Motor neuron (in vitro differentiated cells): Measurements from ENCODE around the gene CEPT1. TPM values are rescaled to one million over a fixed set of nuclear protein-coding genes. Genes with fewer than 3 reads are reported as not detected.

Experiments used
- ATAC-seq, 8 experiments: fragments of 200-7000 bp; cut with Tn5 transposase; replicated peaks in 6 of 8; 2 replicates each; pipeline ENCODE4 v1.8.0; 2021; ENCODE audit warnings: mild to moderate bottlenecking in 8 of 8, moderate library complexity in 8 of 8
- H3K27ac ChIP-seq, 2 donors: fragments of 250-450 bp; sonication (Bioruptor Pico); 2 replicates each; pipeline ENCODE4 v1.9.0; 2021; ENCODE audit warnings: antibody characterized with exemption in 2 of 2, mild to moderate bottlenecking in 2 of 2, moderate library complexity in 1 of 2
- H3K4me1 ChIP-seq, 2 donors: fragments of 250-450 bp; sonication (Bioruptor Pico); replicated peaks in 1 of 2; 2 replicates each; pipeline ENCODE4 v1.6.1; 2021; ENCODE audit warnings: antibody characterized with exemption in 2 of 2, mild to moderate bottlenecking in 2 of 2, moderate library complexity in 1 of 2
- H3K4me3 ChIP-seq, 5 donors: fragments of 250-450 bp; sonication (Bioruptor Pico); 2 replicates each; pipeline ENCODE4 v1.9.0; 2021; ENCODE audit warnings: antibody characterized with exemption in 5 of 5, mild to moderate bottlenecking in 5 of 5, moderate library complexity in 4 of 5
- WGBS, 10 experiments: fragments of 450-650 bp; shearing (Covaris generic); methylation state at CpG; one replicate each; pipeline ENCODE4 v1.0.0; 2022; 5-methylcytosine and 5-hydroxymethylcytosine counted together
- in situ Hi-C, 9 experiments: fragments of 400-800 bp; cut with MboI; loops; one replicate each; pipeline ENCODE4 v1.15.0; 2021; ENCODE audit warnings: low sequenced_read_pairs in 9 of 9, low pct_unique_long_range_greater_than_20kb in 2 of 9; ENCODE audit not compliant: unreplicated experiment in 9 of 9
- total RNA-seq, 8 experiments: library from RNA; unstranded; fragments of 300-600 nt; gene quantifications; 2 replicates each; pipeline versions ENCODE4 v1.2.3 to v1.2.4, GENCODE V29; 2022

Gene CEPT1
- total RNA-seq, 8 experiments from 2014 or later, result 18.7 to 48.5 (median 28.6) TPM

GRCh38 chr1:111190931-111191451 is 51.0 kb downstream of the CEPT1 start:
- peak in 3 of 8 experiments; percentile 9 to 23 (median 10) for ATAC-seq
- in situ Hi-C loops, result no loop called here
- 0 to 100% (median 89%) methylated on average over 1 to 2 of the region's 2 CpGs; no CpG with 5 or more reads in 2 of the 10 experiments for WGBS, 10 experiments
- Histone ChIP-seq H3K4me3 (no peak overlapping the region), H3K4me1 (no peaks in the 10 kb centered on the region), H3K27ac (no peak overlapping the region)

- H3K27ac ChIP-seq, result no peak overlapping the region
- H3K4me3 ChIP-seq, result no peak overlapping the region
- in situ Hi-C loops, result no loop called here
- 0 to 100% (median 76%) methylated on average over 1 to 3 of the region's 3 CpGs; no CpG with 5 or more reads in 1 of the 10 experiments for WGBS, 10 experiments
- no peaks in the 10 kb centered on the region for H3K4me1 ChIP-seq
- peak in 3 of 8 experiments; percentile 61 to 82 (median 65) for ATAC-seq
Observed at GRCh38 chr1:111191496-111191895, 51.5 kb downstream of the CEPT1 start.

- ATAC-seq, result no peak
- Histone ChIP-seq H3K4me3 (no peak overlapping the region), H3K4me1 (no peaks in the 10 kb centered on the region), H3K27ac (no peak overlapping the region)
- in situ Hi-C loops, result no loop called here
- WGBS, 10 experiments, result 20 to 100% (median 90%) methylated on average over 1 to 3 of the region's 5 CpGs; no CpG with 5 or more reads in 5 of the 10 experiments
Observed at GRCh38 chr1:111192074-111192473, 52.1 kb downstream of the CEPT1 start.

- Histone ChIP-seq H3K4me1 (no peaks in the 10 kb centered on the region), H3K27ac (no peak overlapping the region), H3K4me3 (no peak overlapping the region)
- ATAC-seq, result peak in 3 of 8 experiments; percentile 11 to 58 (median 51)
- in situ Hi-C loops, result no loop called here
- 0 to 70% (median 54%) methylated on average over 1 to 9 of the region's 10 CpGs; no CpG with 5 or more reads in 2 of the 10 experiments for WGBS, 10 experiments
Observed at GRCh38 chr1:111192658-111193519, 52.9 kb downstream of the CEPT1 start.

GRCh38 chr1:111193712-111194480 is 53.9 kb downstream of the CEPT1 start:
- Histone ChIP-seq H3K4me3 (no peak overlapping the region), H3K27ac (peak overlapping the region in 1 of 2 donors; percentile 17), H3K4me1 (no peaks in the 10 kb centered on the region)
- in situ Hi-C loops, result no loop called here
- WGBS, 10 experiments, result 50 to 100% (median 76%) methylated on average over 1 to 3 of the region's 3 CpGs; no CpG with 5 or more reads in 2 of the 10 experiments
- ATAC-seq, result peak in 2 of 8 experiments; percentile 10 to 56

- no peak for ATAC-seq
- in situ Hi-C loops, result no loop called here
- H3K27ac ChIP-seq, result no peak overlapping the region
- no peaks in the 10 kb centered on the region for H3K4me1 ChIP-seq
- no peak overlapping the region for H3K4me3 ChIP-seq
- WGBS, 10 experiments, result 71 to 89% (median 81%) methylated on average over 2 to 4 of the region's 4 CpGs; no CpG with 5 or more reads in 3 of the 10 experiments
Observed at GRCh38 chr1:111195002-111195684, 55.1 kb downstream of the CEPT1 start.

GRCh38 chr1:111196213-111196612 is 56.2 kb downstream of the CEPT1 start:
- H3K27ac ChIP-seq, result no peak overlapping the region
- in situ Hi-C loops, result no loop called here
- no peak overlapping the region for H3K4me3 ChIP-seq
- no peaks in the 10 kb centered on the region for H3K4me1 ChIP-seq
- no peak for ATAC-seq
- 50 to 100% (median 80%) methylated on average over 1 to 2 of the region's 2 CpGs; no CpG with 5 or more reads in 4 of the 10 experiments for WGBS, 10 experiments

- no peaks in the 10 kb centered on the region for H3K4me1 ChIP-seq
- peak in 1 of 8 experiments; percentile 65 for ATAC-seq
- in situ Hi-C loops, result no loop called here
- H3K27ac ChIP-seq, result no peak overlapping the region
- 31 to 69% (median 57%) methylated on average over 3 to 4 of the region's 6 CpGs; no CpG with 5 or more reads in 4 of the 10 experiments for WGBS, 10 experiments
- H3K4me3 ChIP-seq, result no peak overlapping the region
Observed at GRCh38 chr1:111197598-111198284, 57.7 kb downstream of the CEPT1 start.

GRCh38 chr1:111198836-111199235 is 58.8 kb downstream of the CEPT1 start:
- Histone ChIP-seq H3K4me3 (no peak overlapping the region), H3K27ac (no peak overlapping the region), H3K4me1 (no peaks in the 10 kb centered on the region)
- WGBS, 10 experiments, result 67 to 100% (median 72%) methylated on average over 1 to 4 of the region's 5 CpGs; no CpG with 5 or more reads in 3 of the 10 experiments
- in situ Hi-C loops, result no loop called here
- ATAC-seq, result no peak

GRCh38 chr1:111199329-111199728 is 59.3 kb downstream of the CEPT1 start:
- ATAC-seq, result no peak
- Histone ChIP-seq H3K4me1 (no peaks in the 10 kb centered on the region), H3K27ac (no peak overlapping the region), H3K4me3 (no peak overlapping the region)
- in situ Hi-C loops, result no loop called here
- 80 to 92% methylated on average over 1 to 2 of the region's 3 CpGs; no CpG with 5 or more reads in 8 of the 10 experiments for WGBS, 10 experiments

- ATAC-seq, result no peak
- WGBS, 10 experiments, result 33 to 100% (median 88%) methylated on average over 1 to 11 of the region's 17 CpGs; no CpG with 5 or more reads in 2 of the 10 experiments
- H3K27ac ChIP-seq, result no peak within 1 kb of the TSS
- in situ Hi-C loops, result loop anchor here in 4 of 9 experiments (25.0 kb wide), 3 partner anchors 212 to 587 kb away; partner anchors contain the start of gene DDX20 (in 2 of the 4)
- no peaks in the 10 kb centered on the region for H3K4me1 ChIP-seq
- H3K4me3 ChIP-seq, result no peak within 1 kb of the TSS
Observed at GRCh38 chr1:111199881-111200801, 60.1 kb downstream of the CEPT1 start, which contains the start of gene DENND2D. Gene DENND2D, minus strand, starts transcription at chr1:111200646. Its CDS starts 187 bp downstream, at chr1:111200459.
